ENCODE results near the gene OR52E4.

The OR52E4 gene

GRCh38 chr11:5928811-5929210 lies 48.4 kb downstream of the OR52E4 start:
- FAIRE-seq (no peak), DNase-seq (ENCODE audit: insufficient read length, low spot score) (no peak)

- DNase-seq (ENCODE audit: insufficient read length, low spot score) (no peak), FAIRE-seq (no peak)
These were observed 49.3 kb downstream of the OR52E4 start for GRCh38 chr11:5929571-5930368.

- DNase-seq (ENCODE audit: insufficient read length, low spot score) (no peak), FAIRE-seq (no peak)
These were observed 50.2 kb downstream of the OR52E4 start for GRCh38 chr11:5930614-5931013.

- FAIRE-seq (no peak), DNase-seq (ENCODE audit: insufficient read length, low spot score) (no peak)
These were observed 50.6 kb downstream of the OR52E4 start for GRCh38 chr11:5931061-5931460.

GRCh38 chr11:5932671-5933070 lies 52.2 kb downstream of the OR52E4 start:
- DNase-seq (ENCODE audit: insufficient read length, low spot score) (no peak), FAIRE-seq (no peak)

GRCh38 chr11:5933116-5933515 lies 52.7 kb downstream of the OR52E4 start:
- DNase-seq (ENCODE audit: insufficient read length, low spot score), result no peak
- no peak for FAIRE-seq

Data from GM19239 (cell line).